GM12865 (cell line): ENCODE measurements around the gene ARHGEF19.
"Not testable (repeated sequence)": the region's sequence is repeated elsewhere in the genome, so short reads cannot be mapped to it uniquely, and the experiment has no call there.

Experiments used
- DNase-seq: peaks from one replicate; pipeline ENCODE4 v3.0.0; 2010; ENCODE audit warnings: low read depth
- H3K4me3 ChIP-seq: 2 replicates; pipeline ENCODE4 v1.5.1; 2011; ENCODE audit warnings: mild to moderate bottlenecking, low read depth, low read length, control low read depth
- TF ChIP-seq, protein P1 (sequence below): IDR thresholded peaks from 2 replicates; pipeline ENCODE4 v1.5.1; 2011; ENCODE audit warnings: low read length, control low read depth, low read depth, inconsistent platforms; ENCODE audit not compliant: insufficient read depth; ENCODE audit errors: missing control alignments

Gene ARHGEF19

DNA sequence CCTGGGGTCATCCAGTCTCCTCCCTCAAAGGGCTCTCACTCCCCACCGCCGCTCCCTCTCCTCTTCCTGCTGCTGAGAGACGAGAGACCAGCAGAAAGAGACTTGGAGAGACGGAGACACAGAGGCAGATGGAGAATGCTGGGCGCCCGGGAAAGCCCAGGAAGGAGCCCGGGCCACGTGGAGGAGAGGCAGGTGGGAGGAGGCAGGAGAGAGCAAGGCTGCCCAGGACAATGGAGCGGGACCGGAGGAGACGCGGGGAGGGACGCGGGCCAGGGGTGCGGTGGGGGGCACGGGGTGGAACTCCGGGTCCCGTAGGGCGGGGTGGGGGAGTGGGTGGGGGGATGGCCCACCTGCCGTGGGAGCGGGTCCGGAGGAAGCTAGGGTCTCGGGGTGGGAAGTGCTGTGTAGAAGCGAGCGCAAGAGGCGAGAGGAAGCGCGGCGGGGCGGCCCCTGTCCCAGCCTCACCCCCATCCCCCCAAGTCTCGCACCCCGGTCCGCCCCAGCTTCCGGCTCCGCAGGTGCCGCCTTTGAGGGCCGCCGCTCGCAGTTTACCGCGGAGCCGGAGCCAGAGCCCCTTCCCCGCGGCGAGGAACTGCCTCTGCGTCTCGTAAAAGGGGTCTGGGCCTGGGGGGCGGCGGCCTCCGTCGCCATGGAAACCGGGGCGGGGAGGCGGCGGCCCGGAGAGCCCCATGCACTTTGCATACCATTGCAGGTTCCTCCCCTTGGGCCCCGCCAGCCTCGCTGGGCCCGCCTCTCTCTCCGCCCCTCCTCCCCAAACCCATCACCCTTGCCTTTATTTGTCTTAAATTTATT, 44.9 kb downstream of the ARHGEF19 start:
- peak overlapping the region; percentile 61 for H3K4me3 ChIP-seq
- peak; percentile 57 for DNase-seq
- TF ChIP-seq, protein P1, sequence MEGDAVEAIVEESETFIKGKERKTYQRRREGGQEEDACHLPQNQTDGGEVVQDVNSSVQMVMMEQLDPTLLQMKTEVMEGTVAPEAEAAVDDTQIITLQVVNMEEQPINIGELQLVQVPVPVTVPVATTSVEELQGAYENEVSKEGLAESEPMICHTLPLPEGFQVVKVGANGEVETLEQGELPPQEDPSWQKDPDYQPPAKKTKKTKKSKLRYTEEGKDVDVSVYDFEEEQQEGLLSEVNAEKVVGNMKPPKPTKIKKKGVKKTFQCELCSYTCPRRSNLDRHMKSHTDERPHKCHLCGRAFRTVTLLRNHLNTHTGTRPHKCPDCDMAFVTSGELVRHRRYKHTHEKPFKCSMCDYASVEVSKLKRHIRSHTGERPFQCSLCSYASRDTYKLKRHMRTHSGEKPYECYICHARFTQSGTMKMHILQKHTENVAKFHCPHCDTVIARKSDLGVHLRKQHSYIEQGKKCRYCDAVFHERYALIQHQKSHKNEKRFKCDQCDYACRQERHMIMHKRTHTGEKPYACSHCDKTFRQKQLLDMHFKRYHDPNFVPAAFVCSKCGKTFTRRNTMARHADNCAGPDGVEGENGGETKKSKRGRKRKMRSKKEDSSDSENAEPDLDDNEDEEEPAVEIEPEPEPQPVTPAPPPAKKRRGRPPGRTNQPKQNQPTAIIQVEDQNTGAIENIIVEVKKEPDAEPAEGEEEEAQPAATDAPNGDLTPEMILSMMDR: no peak

- DNase-seq: no peak
- TF ChIP-seq, protein P1: no peak
- no peak overlapping the region for H3K4me3 ChIP-seq
Measured at GRCh38 chr1:16166117-16166516, 46.3 kb downstream of the ARHGEF19 start.

- TF ChIP-seq, protein P1: no peak
- H3K4me3 ChIP-seq: no peak overlapping the region
- no peak for DNase-seq
Measured at GRCh38 chr1:16165548-16165947, 46.9 kb downstream of the ARHGEF19 start.

DNA sequence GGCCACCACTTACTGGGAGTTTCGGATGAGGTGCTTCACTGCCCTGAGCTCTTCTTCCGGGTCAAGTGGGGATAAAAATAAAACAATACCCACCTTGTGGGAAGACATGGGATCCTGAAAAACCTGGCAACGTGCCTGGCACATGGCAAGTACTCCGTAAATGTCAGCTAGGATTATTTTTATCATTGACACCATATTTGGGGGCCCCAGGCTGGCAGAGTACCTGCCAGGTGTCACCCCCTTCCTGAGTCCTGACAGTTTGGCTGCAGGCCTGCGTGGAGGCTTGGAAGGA, 47.4 kb downstream of the ARHGEF19 start:
- DNase-seq: no peak
- no peak overlapping the region for H3K4me3 ChIP-seq
- TF ChIP-seq, protein P1: no peak

GRCh38 chr1:16164213-16165072, 48.0 kb downstream of the ARHGEF19 start:
- TF ChIP-seq, protein P1: no peak
- no peak for DNase-seq
- no peak overlapping the region for H3K4me3 ChIP-seq

DNA sequence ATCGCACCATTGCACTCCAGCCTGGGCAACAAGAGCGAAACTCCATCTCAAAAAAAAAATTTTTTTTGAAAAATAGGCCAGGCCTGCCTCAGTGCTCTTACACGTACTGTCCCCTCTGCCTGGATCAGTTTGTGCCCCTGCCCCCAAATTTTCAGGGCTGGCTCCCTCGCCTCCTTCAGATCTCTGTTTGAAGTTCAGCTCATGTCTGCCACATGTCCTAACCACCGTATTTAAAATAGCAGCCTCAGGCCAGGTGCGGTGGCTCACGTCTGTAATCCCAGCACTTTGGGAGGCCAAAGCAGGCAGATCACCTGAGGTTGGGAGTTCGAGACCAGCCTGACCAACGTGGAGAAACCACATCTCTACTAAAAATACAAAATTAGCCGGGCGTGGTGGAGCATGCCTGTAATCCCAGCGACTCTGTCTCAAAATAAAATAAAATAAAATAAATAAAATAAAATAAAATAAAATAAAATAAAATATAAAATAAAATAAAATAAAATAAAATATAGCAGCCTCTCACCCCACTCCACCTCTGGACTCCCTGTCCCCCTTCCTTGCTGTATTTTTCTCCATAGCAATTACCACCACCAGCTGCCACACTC, 48.7 kb downstream of the ARHGEF19 start:
- H3K4me3 ChIP-seq, DNase-seq: not testable (repeated sequence)

DNA sequence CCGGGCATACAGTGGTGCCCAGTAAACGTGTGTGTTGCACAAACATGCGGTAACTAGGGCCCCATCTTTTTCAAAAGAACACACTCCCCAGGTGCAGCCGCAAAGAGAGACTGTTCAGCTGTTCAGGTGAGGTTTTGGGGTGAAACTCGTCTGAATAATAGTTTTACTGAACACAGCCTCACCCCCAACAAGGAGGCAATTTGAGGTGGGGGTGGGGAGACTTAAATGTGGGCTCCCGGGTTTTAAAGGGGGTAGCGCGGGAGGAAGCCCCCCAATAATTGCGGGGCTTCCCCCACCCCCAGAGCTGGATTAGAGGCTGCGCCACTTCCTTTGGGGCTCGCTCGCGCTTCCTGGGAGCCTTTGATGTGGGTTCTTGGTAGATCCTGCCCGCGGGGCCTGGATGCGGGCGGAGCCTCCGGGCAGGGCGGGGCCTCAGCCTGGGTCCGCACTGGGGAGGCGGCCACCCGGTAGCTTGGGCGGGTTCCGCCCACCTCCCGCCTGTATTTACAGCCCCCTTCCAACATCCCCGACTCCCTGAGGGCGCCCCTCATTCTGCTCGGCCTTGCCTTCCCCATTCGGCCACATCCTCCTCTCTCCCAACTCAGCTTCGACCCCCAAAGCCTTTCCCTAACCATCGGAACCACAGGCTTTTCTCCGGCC, 50.2 kb downstream of the ARHGEF19 start:
- no peak for DNase-seq
- TF ChIP-seq, protein P1: no peak
- no peak overlapping the region for H3K4me3 ChIP-seq
